ENCODE measurements around the gene RAPGEF6.

DNA sequence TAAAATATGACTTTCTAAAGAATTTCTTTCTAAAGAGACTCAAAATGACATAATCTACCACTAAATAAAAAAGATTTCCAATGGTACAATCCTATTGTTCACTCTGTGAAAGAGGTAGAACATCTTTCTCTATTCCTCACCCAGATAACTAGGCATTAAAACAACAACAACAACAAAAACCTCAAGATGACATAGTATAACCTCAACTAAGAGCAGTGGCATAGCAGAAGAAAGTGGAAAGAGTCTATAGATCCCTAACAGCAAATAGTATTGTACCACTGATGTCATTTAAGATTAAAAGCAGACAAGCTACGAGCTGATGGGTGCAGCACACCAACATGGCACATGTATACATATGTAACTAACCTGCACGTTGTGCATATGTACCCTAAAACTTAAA, 29.9 kb downstream of the RAPGEF6 start:
- TF ChIP-seq, protein P1, sequence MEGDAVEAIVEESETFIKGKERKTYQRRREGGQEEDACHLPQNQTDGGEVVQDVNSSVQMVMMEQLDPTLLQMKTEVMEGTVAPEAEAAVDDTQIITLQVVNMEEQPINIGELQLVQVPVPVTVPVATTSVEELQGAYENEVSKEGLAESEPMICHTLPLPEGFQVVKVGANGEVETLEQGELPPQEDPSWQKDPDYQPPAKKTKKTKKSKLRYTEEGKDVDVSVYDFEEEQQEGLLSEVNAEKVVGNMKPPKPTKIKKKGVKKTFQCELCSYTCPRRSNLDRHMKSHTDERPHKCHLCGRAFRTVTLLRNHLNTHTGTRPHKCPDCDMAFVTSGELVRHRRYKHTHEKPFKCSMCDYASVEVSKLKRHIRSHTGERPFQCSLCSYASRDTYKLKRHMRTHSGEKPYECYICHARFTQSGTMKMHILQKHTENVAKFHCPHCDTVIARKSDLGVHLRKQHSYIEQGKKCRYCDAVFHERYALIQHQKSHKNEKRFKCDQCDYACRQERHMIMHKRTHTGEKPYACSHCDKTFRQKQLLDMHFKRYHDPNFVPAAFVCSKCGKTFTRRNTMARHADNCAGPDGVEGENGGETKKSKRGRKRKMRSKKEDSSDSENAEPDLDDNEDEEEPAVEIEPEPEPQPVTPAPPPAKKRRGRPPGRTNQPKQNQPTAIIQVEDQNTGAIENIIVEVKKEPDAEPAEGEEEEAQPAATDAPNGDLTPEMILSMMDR (IDR thresholded peaks at IDR 0.05), result no peak
- no peak for TF ChIP-seq POLR2A (IDR thresholded peaks at IDR 0.05)
